Activated T-cell treated with anti-CD3 and anti-CD28 coated beads, Interleukin-2, amount 50 U/mL, for 48 hours (primary cell): ENCODE measurements around the gene SH3RF1.

Experiments used
- DNase-seq, 2 experiments: peaks; one replicate each; pipeline ENCODE4 v3.0.0-alpha.2; 2020

SH3RF1 gene

GRCh38 chr4:169274033-169274432, 3.3 kb upstream of the SH3RF1 start:
- no peak for DNase-seq

- no peak for DNase-seq
These were observed 1.6 kb upstream of the SH3RF1 start for GRCh38 chr4:169272265-169272886.

- peak in 1 of 2 experiments; percentile 18 for DNase-seq
These were observed 894 bp upstream of the SH3RF1 start for GRCh38 chr4:169271692-169272007.

- peak; percentile 42 to 59 for DNase-seq
These were observed 593 bp downstream of the SH3RF1 start for GRCh38 chr4:169269916-169270809.

- no peak for DNase-seq
These were observed 1.6 kb downstream of the SH3RF1 start for GRCh38 chr4:169268951-169269760.

GRCh38 chr4:169267070-169267469, 3.7 kb downstream of the SH3RF1 start:
- no peak for DNase-seq

- no peak for DNase-seq
These were observed 4.1 kb downstream of the SH3RF1 start for GRCh38 chr4:169266661-169267060.

GRCh38 chr4:169266081-169266480, 4.7 kb downstream of the SH3RF1 start:
- DNase-seq, result no peak

GRCh38 chr4:169263791-169264392, 6.9 kb downstream of the SH3RF1 start:
- no peak for DNase-seq

GRCh38 chr4:169260217-169260866, 10.4 kb downstream of the SH3RF1 start:
- no peak for DNase-seq

GRCh38 chr4:169259271-169259670, 11.5 kb downstream of the SH3RF1 start:
- no peak for DNase-seq

GRCh38 chr4:169258141-169258540, 12.6 kb downstream of the SH3RF1 start:
- no peak for DNase-seq

GRCh38 chr4:169256856-169257761, 13.6 kb downstream of the SH3RF1 start:
- no peak for DNase-seq

GRCh38 chr4:169256101-169256612, 14.6 kb downstream of the SH3RF1 start:
- no peak for DNase-seq

GRCh38 chr4:169254546-169254983, 16.2 kb downstream of the SH3RF1 start:
- DNase-seq, result no peak

GRCh38 chr4:169253904-169254303, 16.9 kb downstream of the SH3RF1 start:
- no peak for DNase-seq

- no peak for DNase-seq
These were observed 17.6 kb downstream of the SH3RF1 start for GRCh38 chr4:169253113-169253671.

- DNase-seq, result no peak
These were observed 18.2 kb downstream of the SH3RF1 start for GRCh38 chr4:169252339-169253112.

GRCh38 chr4:169251291-169252235, 19.2 kb downstream of the SH3RF1 start:
- no peak for DNase-seq
